Progenitor cell of endocrine pancreas (in vitro differentiated cells): ENCODE measurements around the gene OTUD5. TPM values are rescaled to one million over a fixed set of nuclear protein-coding genes. Genes with fewer than 3 reads are reported as not detected.
"Not testable (repeated sequence)": the region's sequence is repeated elsewhere in the genome, so short reads cannot be mapped to it uniquely, and the experiment has no call there.

Experiments used
- DNase-seq: peaks from one replicate; pipeline ENCODE4 v3.0.0; 2021; ENCODE audit warnings: low spot score; ENCODE audit not compliant: unreplicated experiment
- H3K27ac Mint-ChIP-seq: 2 replicates; pipeline ENCODE4 v1.8.0; 2021; ENCODE audit warnings: mild to moderate bottlenecking, moderate library complexity, mixed read lengths
- H3K27me3 Mint-ChIP-seq: 2 replicates; pipeline ENCODE4 v1.8.0; 2021; ENCODE audit warnings: mixed read lengths
- H3K36me3 Mint-ChIP-seq: 2 replicates; pipeline ENCODE4 v1.8.0; 2022; ENCODE audit warnings: mixed read lengths; ENCODE audit not compliant: insufficient read depth
- H3K4me1 Mint-ChIP-seq: 2 replicates; pipeline ENCODE4 v1.8.0; 2021; ENCODE audit warnings: low read depth, mixed read lengths
- H3K4me3 Mint-ChIP-seq: 2 replicates; pipeline ENCODE4 v1.8.0; 2021; ENCODE audit warnings: low read depth, mild to moderate bottlenecking, moderate library complexity, mixed read lengths
- H3K9me3 Mint-ChIP-seq: 2 replicates; pipeline ENCODE4 v1.8.0; 2021; ENCODE audit warnings: low read depth, mixed read lengths
- CTCF ChIP-seq: fragments of 200-600 bp; sonication (generic); IDR thresholded peaks from one replicate; pipeline ENCODE4 v1.5.0; 2021; ENCODE audit warnings: antibody characterized with exemption, mild to moderate bottlenecking; ENCODE audit not compliant: unreplicated experiment
- total RNA-seq: library from RNA; stranded (reverse); gene quantifications from 2 replicates; pipeline ENCODE4 v1.2.1, GENCODE V29; 2021

The OTUD5 gene
- total RNA-seq, 1 donor from 2014 or later = 53.3 TPM

GRCh38 chrX:48883729-48884128 is 73.7 kb downstream of the OTUD5 start:
- Mint-ChIP-seq H3K9me3 (peaks cover 3% of the 10 kb centered on the region), H3K27me3 (no peaks in the 10 kb centered on the region), H3K4me1 (no peaks in the 10 kb centered on the region), H3K27ac (no peak overlapping the region), H3K36me3 (no peaks in the 10 kb centered on the region), H3K4me3 (no peak overlapping the region)
- TF ChIP-seq CTCF = no peak
- DNase-seq = no peak

- H3K36me3 Mint-ChIP-seq, H3K4me3 Mint-ChIP-seq: not testable (repeated sequence)
- peaks cover 13% of the 10 kb centered on the region for H3K9me3 Mint-ChIP-seq
These were observed 80.5 kb downstream of the OTUD5 start for GRCh38 chrX:48876944-48877343.

More at GRCh38 chrX:48876944-48877343, 80.5 kb downstream of the OTUD5 start:
- not testable (repeated sequence) for DNase-seq, H3K27ac Mint-ChIP-seq, H3K27me3 Mint-ChIP-seq, H3K4me1 Mint-ChIP-seq

Other genes with a start within 250 kb of the OTUD5 start
- not detected in 2 replicates for gene GLOD5, start 195.9 kb downstream of the OTUD5 start, total RNA-seq
- gene GATA1, start 171.0 kb downstream of the OTUD5 start, total RNA-seq = not detected in 2 replicates
- 234 and 261 TPM in 2 replicates for gene HDAC6, start 155.5 kb downstream of the OTUD5 start, total RNA-seq
- gene ERAS, start 131.1 kb downstream of the OTUD5 start, total RNA-seq = 0.31 TPM in 1 of 2 replicates, not detected in the other
- 55.4 and 58.3 TPM in 2 replicates for gene PCSK1N, start 122.0 kb downstream of the OTUD5 start, total RNA-seq
- gene TIMM17B, start 59.8 kb downstream of the OTUD5 start, total RNA-seq = 68.1 and 73.8 TPM in 2 replicates
- 71.5 and 75.4 TPM in 2 replicates for gene PQBP1, start 59.7 kb downstream of the OTUD5 start, total RNA-seq
- 33.9 and 34.9 TPM in 2 replicates for gene SLC35A2, start 46.0 kb downstream of the OTUD5 start, total RNA-seq
- 9.9 and 10.4 TPM in 2 replicates for gene PIM2, start 38.6 kb downstream of the OTUD5 start, total RNA-seq
- 8.0 and 8.2 TPM in 2 replicates for gene KCND1, start 14.2 kb upstream of the OTUD5 start, total RNA-seq
- 89.9 and 98.4 TPM in 2 replicates for gene GRIPAP1, start 44.7 kb upstream of the OTUD5 start, total RNA-seq
- gene TFE3, start 85.8 kb upstream of the OTUD5 start, total RNA-seq = 39.7 and 40.8 TPM in 2 replicates
- 27.1 and 27.9 TPM in 2 replicates for gene CCDC120, start 101.4 kb upstream of the OTUD5 start, total RNA-seq
- gene PRAF2, start 116.4 kb upstream of the OTUD5 start, total RNA-seq = 22.6 and 24.1 TPM in 2 replicates
- gene WDR45, start 122.3 kb upstream of the OTUD5 start, total RNA-seq = 44.9 and 55.0 TPM in 2 replicates
- gene GPKOW, start 166.1 kb upstream of the OTUD5 start, total RNA-seq = 15.6 and 16.5 TPM in 2 replicates
- 3.1 and 5.0 TPM in 2 replicates for gene MAGIX, start 205.2 kb upstream of the OTUD5 start, total RNA-seq
- 3.9 and 6.3 TPM in 2 replicates for gene PLP2, start 214.3 kb upstream of the OTUD5 start, total RNA-seq
- gene PRICKLE3, start 228.8 kb upstream of the OTUD5 start, total RNA-seq = 6.2 and 8.8 TPM in 2 replicates
- 10.1 and 11.4 TPM in 2 replicates for gene SYP, start 242.6 kb upstream of the OTUD5 start, total RNA-seq